Activated naive CD4-positive, alpha-beta T cell treated with anti-CD3 and anti-CD28 coated beads, Interleukin-2, amount 50 U/mL, for 72 hours (primary cell): ENCODE measurements around the gene UNC5A. TPM values are rescaled to one million over a fixed set of nuclear protein-coding genes. Genes with fewer than 3 reads are reported as not detected.

Source experiments
- ATAC-seq, 2 donors: fragments of 150-1000 bp; cut with Tn5 transposase; 2 replicates each; pipeline ENCODE4 v1.10.0; 2021; ENCODE audit warnings: mild to moderate bottlenecking in 2 of 2, moderate library complexity in 2 of 2
- DNase-seq, 2 donors: peaks; one replicate each; pipeline ENCODE4 v3.0.0; 2021 to 2022; ENCODE audit warnings: low spot score in 2 of 2
- H3K27ac Mint-ChIP-seq, 2 donors: one replicate each; pipeline ENCODE4 v1.8.0; 2022; ENCODE audit warnings: mild to moderate bottlenecking in 2 of 2, mixed read lengths in 2 of 2
- H3K36me3 Mint-ChIP-seq, 2 donors: one replicate each; pipeline ENCODE4 v1.8.0; 2022; ENCODE audit warnings: mixed read lengths in 2 of 2
- H3K9me3 Mint-ChIP-seq, 2 donors: one replicate each; pipeline ENCODE4 v1.8.0; 2022; ENCODE audit warnings: mixed read lengths in 2 of 2
- total RNA-seq, 2 donors: library from RNA; stranded (reverse); gene quantifications; one replicate each; pipeline ENCODE4 v1.2.3, GENCODE V29; 2022

The UNC5A gene
- total RNA-seq, 2 donors from 2014 or later, result 0.08 TPM; not detected in 1

- H3K36me3 Mint-ChIP-seq, result no peaks in the 10 kb centered on the region
- DNase-seq, result no peak
- no peak overlapping the region for H3K27ac Mint-ChIP-seq
- ATAC-seq, result no peak
- no peaks in the 10 kb centered on the region for H3K9me3 Mint-ChIP-seq
These were observed 2.2 kb downstream of the UNC5A start for GRCh38 chr5:176812269-176813259.

- Mint-ChIP-seq H3K27ac (no peak overlapping the region), H3K9me3 (no peaks in the 10 kb centered on the region), H3K36me3 (no peaks in the 10 kb centered on the region)
- no peak for DNase-seq
- no peak for ATAC-seq
These were observed 3.4 kb downstream of the UNC5A start for GRCh38 chr5:176813587-176814312.

- no peaks in the 10 kb centered on the region for H3K36me3 Mint-ChIP-seq
- H3K27ac Mint-ChIP-seq, result no peak overlapping the region
- no peak for ATAC-seq
- H3K9me3 Mint-ChIP-seq, result no peaks in the 10 kb centered on the region
- DNase-seq, result no peak
These were observed 3.9 kb downstream of the UNC5A start for GRCh38 chr5:176814313-176814685.

GRCh38 chr5:176814836-176815438 lies 4.6 kb downstream of the UNC5A start:
- ATAC-seq (no peak), DNase-seq (no peak)
- H3K36me3 Mint-ChIP-seq, result no peaks in the 10 kb centered on the region
- no peaks in the 10 kb centered on the region for H3K9me3 Mint-ChIP-seq
- H3K27ac Mint-ChIP-seq, result no peak overlapping the region

- DNase-seq (no peak), ATAC-seq (no peak)
- Mint-ChIP-seq H3K36me3 (no peaks in the 10 kb centered on the region), H3K9me3 (no peaks in the 10 kb centered on the region), H3K27ac (no peak overlapping the region)
These were observed 5.8 kb downstream of the UNC5A start for GRCh38 chr5:176816043-176816745.

GRCh38 chr5:176816791-176817347 lies 6.5 kb downstream of the UNC5A start:
- DNase-seq (no peak), ATAC-seq (no peak)
- Mint-ChIP-seq H3K27ac (no peak overlapping the region), H3K9me3 (no peaks in the 10 kb centered on the region), H3K36me3 (no peaks in the 10 kb centered on the region)

GRCh38 chr5:176817369-176817840 lies 7.0 kb downstream of the UNC5A start:
- H3K9me3 Mint-ChIP-seq, result no peaks in the 10 kb centered on the region
- DNase-seq (no peak), ATAC-seq (peak in 1 of 2 donors; percentile 36)
- H3K27ac Mint-ChIP-seq, result no peak overlapping the region
- H3K36me3 Mint-ChIP-seq, result no peaks in the 10 kb centered on the region

- Mint-ChIP-seq H3K27ac (no peak overlapping the region), H3K9me3 (no peaks in the 10 kb centered on the region), H3K36me3 (no peaks in the 10 kb centered on the region)
- ATAC-seq, result peak; percentile 28 to 63
- DNase-seq, result no peak
These were observed 7.5 kb downstream of the UNC5A start for GRCh38 chr5:176817841-176818377.

GRCh38 chr5:176818391-176819098 lies 8.2 kb downstream of the UNC5A start:
- Mint-ChIP-seq H3K27ac (no peak overlapping the region), H3K9me3 (no peaks in the 10 kb centered on the region), H3K36me3 (no peaks in the 10 kb centered on the region)
- DNase-seq, result no peak
- peak; percentile 65 to 77 for ATAC-seq

- no peak overlapping the region for H3K27ac Mint-ChIP-seq
- H3K36me3 Mint-ChIP-seq, result no peaks in the 10 kb centered on the region
- ATAC-seq (no peak), DNase-seq (no peak)
- no peaks in the 10 kb centered on the region for H3K9me3 Mint-ChIP-seq
These were observed 9.1 kb downstream of the UNC5A start for GRCh38 chr5:176819476-176819875.

- H3K36me3 Mint-ChIP-seq, result no peaks in the 10 kb centered on the region
- no peak for ATAC-seq
- no peaks in the 10 kb centered on the region for H3K9me3 Mint-ChIP-seq
- no peak overlapping the region for H3K27ac Mint-ChIP-seq
- DNase-seq, result no peak
These were observed 10.6 kb downstream of the UNC5A start for GRCh38 chr5:176820937-176821336.

- Mint-ChIP-seq H3K9me3 (no peaks in the 10 kb centered on the region), H3K27ac (no peak overlapping the region), H3K36me3 (no peaks in the 10 kb centered on the region)
- DNase-seq, result no peak
- ATAC-seq, result no peak
These were observed 11.1 kb downstream of the UNC5A start for GRCh38 chr5:176821441-176821840.

- peak overlapping the region in 1 of 2 donors; percentile 75 for H3K27ac Mint-ChIP-seq
- H3K36me3 Mint-ChIP-seq, result no peaks in the 10 kb centered on the region
- no peaks in the 10 kb centered on the region for H3K9me3 Mint-ChIP-seq
- DNase-seq (no peak), ATAC-seq (no peak)
These were observed 11.9 kb downstream of the UNC5A start for GRCh38 chr5:176822041-176822792.

- no peaks in the 10 kb centered on the region for H3K9me3 Mint-ChIP-seq
- peak overlapping the region in 1 of 2 donors; percentile 75 for H3K27ac Mint-ChIP-seq
- no peaks in the 10 kb centered on the region for H3K36me3 Mint-ChIP-seq
- DNase-seq (no peak), ATAC-seq (no peak)
These were observed 12.6 kb downstream of the UNC5A start for GRCh38 chr5:176822793-176823481.
